Stimulated activated CD4-positive, alpha-beta T cell treated with anti-CD3 and anti-CD28 coated beads, Interleukin-12 subunit alpha, Interleukin-12 subunit beta, amount 100 ng/mL, for 24 hours (primary cell): ENCODE measurements around the gene ELFN1.

Experiments
- DNase-seq, 2 experiments: peaks; one replicate each; pipeline ENCODE4 v3.0.0-alpha.2; 2020; ENCODE audit warnings: low read depth in 2 of 2

ELFN1 gene

GRCh38 chr7:1694611-1695511 is 24.8 kb downstream of the ELFN1 start:
- DNase-seq: no peak

- DNase-seq: no peak
These were observed 25.9 kb downstream of the ELFN1 start for GRCh38 chr7:1695800-1696454.

DNA sequence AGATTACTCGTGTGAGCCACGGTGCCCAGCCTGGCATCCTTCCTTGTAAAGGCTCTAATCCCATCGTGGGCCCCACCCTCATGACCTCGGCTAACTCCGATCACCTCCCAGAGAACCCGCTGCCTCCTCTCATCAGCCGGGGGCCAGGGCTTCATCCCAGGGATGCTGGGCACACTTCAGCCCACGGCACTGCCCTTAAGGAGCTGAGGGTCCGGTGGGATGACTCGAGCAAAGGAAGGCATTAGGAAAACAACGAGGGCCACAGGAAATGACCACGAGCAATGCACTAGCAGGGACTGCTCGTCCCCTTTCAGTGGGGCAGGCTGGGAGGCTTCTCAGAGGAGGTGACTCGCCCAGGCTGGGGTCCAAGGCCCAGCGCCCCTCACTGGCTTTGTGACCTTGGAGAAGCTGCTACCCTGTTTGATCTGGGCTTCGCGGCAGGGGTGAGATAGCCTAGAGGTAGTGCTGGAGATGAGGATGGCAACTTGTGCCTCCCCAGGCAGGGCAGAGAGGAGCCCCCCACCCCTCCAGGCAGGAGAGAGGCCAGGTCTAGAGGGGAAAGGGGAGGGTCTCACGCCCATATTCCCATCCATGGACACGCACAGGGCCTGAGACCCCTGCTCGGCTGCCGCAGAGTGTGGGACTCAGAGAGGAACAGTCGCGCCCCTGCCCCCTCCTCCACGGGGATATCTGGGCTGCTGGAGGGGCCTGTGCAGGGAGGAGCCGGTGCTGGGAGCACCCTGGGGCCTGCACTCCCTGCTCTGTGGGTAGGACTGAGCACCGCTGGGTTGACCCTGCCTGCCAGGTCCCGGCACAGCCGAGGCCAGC is 26.8 kb downstream of the ELFN1 start:
- DNase-seq: no peak

DNA sequence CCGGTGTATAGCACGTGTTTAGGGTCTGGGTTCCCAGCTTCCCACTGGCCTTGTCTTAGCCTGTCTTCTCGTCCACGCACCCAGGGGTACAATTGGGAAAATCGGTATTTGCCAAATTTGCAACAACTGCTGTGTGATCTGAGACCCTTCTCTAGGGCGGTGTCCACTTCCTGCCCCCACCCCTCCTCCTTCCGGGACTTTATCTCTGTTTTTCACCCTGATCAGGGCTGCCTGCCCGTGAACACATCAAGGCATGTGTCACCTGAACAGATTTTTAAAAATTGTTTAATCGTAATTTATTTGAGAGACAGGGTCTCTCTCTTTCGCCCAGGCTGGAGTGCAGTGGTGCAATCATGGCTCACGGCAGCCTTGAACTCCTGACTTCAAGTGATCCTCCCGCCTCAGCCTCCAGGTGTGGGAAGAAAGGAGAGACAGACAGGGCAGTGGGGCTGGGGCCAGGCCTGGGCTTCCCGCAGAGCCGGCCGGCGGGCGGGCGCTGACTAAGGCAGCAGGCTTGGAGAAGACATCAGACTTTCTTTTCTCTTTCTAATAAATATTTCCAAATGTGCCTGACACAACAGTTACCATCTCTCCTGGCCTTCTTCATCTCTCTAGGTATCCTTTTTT is 27.5 kb downstream of the ELFN1 start:
- no peak for DNase-seq

- no peak for DNase-seq
These were observed 28.1 kb downstream of the ELFN1 start for GRCh38 chr7:1698201-1698600.

DNA sequence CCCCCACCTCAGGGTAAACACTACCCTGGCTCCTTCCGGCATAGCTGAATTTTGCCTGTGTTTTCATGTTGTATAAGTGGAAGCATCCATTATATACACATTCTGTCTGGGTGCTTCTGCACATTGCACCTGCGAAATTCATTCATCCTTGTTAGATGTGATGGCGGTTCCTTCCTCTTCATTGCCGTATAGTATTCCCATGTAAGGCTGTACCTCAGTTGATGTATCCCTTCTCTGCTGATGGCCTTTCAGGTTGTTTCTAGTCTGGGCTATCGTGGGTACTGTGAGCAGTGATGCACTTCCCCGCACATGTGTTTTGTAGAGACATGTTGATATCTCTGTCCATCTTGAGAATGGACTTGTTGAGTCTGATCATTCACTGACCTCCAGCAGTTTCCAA is 28.9 kb downstream of the ELFN1 start:
- no peak for DNase-seq

DNA sequence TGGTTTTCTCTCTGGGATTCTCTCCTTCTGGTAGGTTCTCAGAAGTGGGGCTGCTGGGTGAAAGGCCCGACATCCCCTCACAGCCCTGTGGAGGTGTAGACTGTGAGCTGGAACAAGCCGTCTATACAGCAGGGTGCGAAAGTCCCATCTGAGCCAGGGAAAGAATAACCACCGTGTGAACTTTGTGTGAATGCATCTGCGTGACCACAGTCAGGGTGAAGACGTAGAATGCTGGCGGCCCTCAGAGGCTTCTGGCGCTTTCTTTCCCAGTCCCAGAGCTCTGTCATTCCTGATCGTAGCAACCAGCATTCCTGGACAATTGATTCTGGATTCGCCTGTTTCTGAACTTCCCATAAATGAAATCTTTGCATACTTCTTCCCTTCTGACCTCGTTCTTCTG is 30.0 kb downstream of the ELFN1 start:
- DNase-seq: no peak

DNA sequence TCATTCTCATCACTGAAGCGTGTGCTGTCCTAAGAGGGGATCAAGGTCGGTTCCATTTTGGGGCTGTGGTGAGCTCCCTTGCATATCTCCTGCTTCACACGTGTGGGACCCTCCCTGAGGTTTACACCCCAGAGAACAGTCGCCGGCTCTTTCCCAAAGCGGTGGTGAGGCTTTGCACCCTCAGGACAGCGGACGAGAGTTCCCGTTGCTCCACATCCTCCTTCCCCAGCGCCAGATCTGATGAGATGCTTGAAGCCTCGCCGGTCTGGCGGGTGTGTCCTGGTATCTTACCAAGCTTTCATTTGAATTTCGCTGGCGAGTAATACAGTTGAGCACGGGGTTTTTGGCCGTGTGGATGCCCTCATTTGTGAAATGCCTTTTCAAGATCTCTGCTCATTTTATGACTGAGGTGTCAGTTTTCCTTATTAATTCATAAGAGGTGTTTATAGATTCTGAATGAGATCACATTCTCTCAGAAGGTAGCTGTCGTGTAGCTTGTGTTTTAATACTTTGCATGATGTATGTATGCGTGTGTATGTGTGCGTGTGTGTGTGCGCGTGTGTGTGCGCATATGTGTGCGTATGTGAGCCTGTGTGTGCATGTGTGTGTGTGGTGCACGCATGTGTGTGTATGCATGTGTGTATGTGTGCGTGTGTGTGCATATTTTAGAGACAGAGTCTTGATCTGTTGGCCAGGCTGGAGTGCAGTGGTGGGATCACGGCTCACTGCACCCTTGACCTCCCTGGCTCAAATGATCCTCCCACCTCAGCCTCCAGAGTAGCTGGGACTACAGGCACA is 30.7 kb downstream of the ELFN1 start:
- DNase-seq: no peak

DNA sequence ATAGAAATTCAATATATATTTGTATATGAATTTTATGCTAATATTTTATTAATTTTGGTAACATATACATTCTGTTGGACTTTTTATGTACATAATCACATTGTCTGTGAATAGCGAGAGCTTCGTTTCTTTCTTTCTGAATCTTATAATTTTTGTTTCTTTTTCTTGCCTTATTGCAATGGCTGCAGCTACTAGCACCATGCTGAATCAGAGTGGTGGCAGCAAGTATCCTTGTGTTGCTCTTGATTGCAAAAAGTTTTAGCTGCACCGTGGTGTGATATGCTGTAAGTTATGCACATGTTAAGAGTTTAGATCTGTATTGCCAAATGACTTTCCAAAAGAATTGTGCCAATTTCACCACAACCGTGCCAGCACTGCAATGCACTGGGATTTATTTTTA is 32.6 kb downstream of the ELFN1 start:
- DNase-seq: no peak

DNA sequence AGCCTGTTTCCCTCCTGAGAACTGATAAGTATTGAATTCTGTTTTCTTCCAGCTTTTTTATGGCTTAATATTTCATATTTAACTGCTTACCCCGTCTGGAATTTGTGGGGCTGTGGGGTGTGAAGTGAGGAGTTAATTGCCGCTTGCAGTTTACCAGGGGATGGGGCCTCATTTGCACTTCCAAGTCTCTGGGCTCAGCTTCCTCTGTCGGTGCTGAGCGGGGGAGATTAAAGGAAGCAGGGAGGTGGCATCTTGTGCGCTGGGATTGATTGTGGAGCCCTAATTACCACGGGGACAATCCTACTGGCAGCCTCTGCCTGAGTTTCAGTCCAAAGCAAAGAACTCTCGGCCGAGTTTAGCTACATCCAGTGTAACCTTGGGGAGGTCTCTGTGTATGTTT is 33.4 kb downstream of the ELFN1 start:
- no peak for DNase-seq

DNA sequence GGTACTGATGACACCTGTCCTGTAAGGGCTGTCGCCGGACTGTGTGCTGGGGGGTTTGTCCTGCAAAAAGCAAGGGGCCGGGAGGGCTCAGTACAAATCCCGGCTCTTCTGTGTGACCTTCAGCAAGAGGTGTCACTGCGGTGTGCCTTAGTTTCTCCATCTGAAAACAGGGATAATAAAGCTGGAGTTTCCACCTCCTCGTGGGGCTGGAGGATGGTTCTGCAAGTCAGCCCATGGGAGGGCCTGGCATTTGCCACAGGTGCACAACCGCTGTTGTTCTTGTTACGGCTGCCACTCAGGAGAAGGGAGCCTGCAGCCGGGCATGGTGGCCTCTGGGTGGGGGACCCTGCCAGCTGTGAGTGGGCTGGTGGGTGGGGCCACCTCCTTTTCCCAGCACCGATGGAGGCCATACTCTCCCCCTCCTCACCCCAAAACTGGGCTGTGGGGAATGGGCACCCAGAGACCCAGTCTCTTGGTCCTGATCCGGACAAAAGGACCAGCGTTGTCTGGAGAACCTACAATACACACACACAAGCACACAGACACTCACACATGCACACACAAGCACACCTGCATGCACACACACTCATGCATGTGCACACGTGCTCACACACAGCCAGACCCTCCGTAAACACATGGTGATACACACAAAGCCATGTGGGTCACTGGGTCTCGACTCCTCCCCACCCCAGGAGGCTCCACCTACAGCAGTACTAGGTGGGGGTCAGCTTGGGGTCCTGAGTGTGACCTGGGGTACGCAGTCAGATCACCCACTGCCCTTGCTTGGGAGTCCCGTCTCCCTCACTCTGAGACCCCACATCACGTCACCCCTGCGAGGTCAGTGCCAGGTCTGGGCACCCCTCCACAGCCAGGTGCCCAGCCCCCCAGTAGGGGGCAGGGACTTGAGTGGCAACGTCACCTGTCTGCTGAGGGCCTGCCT is 34.1 kb downstream of the ELFN1 start:
- no peak for DNase-seq

- no peak for DNase-seq
These were observed 35.0 kb downstream of the ELFN1 start for GRCh38 chr7:1704811-1705738.

DNA sequence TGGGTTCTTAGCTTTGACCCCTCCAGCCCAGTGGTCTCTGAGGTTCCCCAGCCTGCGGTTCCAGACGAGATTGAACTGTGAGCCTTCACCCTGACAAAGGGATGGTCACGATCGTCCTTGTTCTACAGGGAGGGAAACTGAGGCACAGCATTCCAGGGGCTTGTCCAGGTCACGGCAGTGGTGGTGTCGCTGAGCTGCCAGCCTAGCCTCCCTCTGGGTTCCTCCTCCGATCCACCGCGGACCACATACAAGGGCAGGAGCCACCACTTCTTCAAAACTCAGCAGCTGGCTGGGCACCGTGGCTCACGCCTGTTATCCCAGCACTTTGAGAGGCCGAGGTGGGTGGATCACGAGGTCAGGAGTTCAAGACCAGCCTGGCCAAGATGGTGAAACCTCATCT is 35.8 kb downstream of the ELFN1 start:
- no peak for DNase-seq

- no peak for DNase-seq
These were observed 36.3 kb downstream of the ELFN1 start for GRCh38 chr7:1706381-1706720.

- no peak for DNase-seq
These were observed 36.9 kb downstream of the ELFN1 start for GRCh38 chr7:1706721-1707613.

GRCh38 chr7:1707756-1708595 is 37.9 kb downstream of the ELFN1 start:
- DNase-seq: no peak
